ENCODE results near the gene TXNDC11. TPM values are rescaled to one million over a fixed set of nuclear protein-coding genes. Genes with fewer than 3 reads are reported as not detected.

TXNDC11 gene
- total RNA-seq, 1 donor from 2014 or later: 59.4 TPM

DNA sequence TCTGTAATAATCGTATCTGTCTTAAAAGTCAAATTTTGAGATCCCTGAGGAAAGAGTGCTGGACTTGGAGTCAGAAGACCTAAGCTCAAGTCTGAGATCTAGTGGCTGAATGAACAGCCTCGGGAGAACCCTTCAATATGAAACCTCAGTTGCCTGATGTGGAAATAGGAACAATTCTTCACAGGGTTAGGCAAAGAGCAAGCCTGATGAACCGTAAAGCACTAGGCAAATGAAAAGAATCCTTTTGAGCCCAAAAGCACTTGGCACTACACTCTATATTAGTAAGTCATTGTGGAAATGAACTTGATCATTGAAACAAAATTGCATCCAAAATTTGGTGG is 20.2 kb downstream of the TXNDC11 start:
- TF ChIP-seq CTCF (IDR thresholded peaks at IDR 0.05) (no peak), POLR2A (IDR thresholded peaks at IDR 0.05) (no peak), POLR2AphosphoS5 (IDR thresholded peaks at IDR 0.05; ENCODE audit: insufficient read depth in 1 of 2, low read depth in 1 of 2) (no peak)
- Histone ChIP-seq H3K4me3 (no peak overlapping the region), H3K36me3 (peaks cover 0 to 55% of the 10 kb centered on the region in 2 donors), H3K27me3 (no peaks in the 10 kb centered on the region), H3K9me3 (no peaks in the 10 kb centered on the region), H3K4me1 (peaks cover 6% of the 10 kb centered on the region), H3K27ac (no peak overlapping the region)
- DNase-seq (ENCODE audit: extremely low spot score in 2 of 2): no peak
- intact Hi-C loops (cut with DNase I): no loop called here

- no peak overlapping the region for H3K4me3 ChIP-seq
Observed at GRCh38 chr16:11721781-11722467, 20.7 kb downstream of the TXNDC11 start.

GRCh38 chr16:11719762-11720161 is 22.9 kb downstream of the TXNDC11 start:
- Histone ChIP-seq H3K36me3 (peaks cover 0 to 50% of the 10 kb centered on the region in 2 donors), H3K4me1 (peaks cover 14% of the 10 kb centered on the region), H3K9me3 (no peaks in the 10 kb centered on the region), H3K4me3 (no peak overlapping the region), H3K27me3 (no peaks in the 10 kb centered on the region), H3K27ac (no peak overlapping the region)
- no peak for DNase-seq (ENCODE audit: extremely low spot score in 2 of 2)
- TF ChIP-seq POLR2AphosphoS5 (IDR thresholded peaks at IDR 0.05; ENCODE audit: insufficient read depth in 1 of 2, low read depth in 1 of 2): no peak
- intact Hi-C loops (cut with DNase I): loop anchor here (5.0 to 10.0 kb wide), 2 partner anchors 62 to 185 kb away; no protein-coding TSS in a partner anchor

More at GRCh38 chr16:11721781-11722467, 20.7 kb downstream of the TXNDC11 start:
- H3K27me3 ChIP-seq: no peaks in the 10 kb centered on the region
- no peaks in the 10 kb centered on the region for H3K9me3 ChIP-seq
- intact Hi-C loops (cut with DNase I): no loop called here
- no peak for DNase-seq (ENCODE audit: extremely low spot score in 2 of 2)
- H3K4me1 ChIP-seq: peaks cover 6% of the 10 kb centered on the region
- no peak for TF ChIP-seq CTCF (IDR thresholded peaks at IDR 0.05)
- no peak for TF ChIP-seq POLR2AphosphoS5 (IDR thresholded peaks at IDR 0.05; ENCODE audit: insufficient read depth in 1 of 2, low read depth in 1 of 2)
- no peak for TF ChIP-seq POLR2A (IDR thresholded peaks at IDR 0.05)
- H3K27ac ChIP-seq: no peak overlapping the region
- peaks cover 0 to 55% of the 10 kb centered on the region in 2 donors for H3K36me3 ChIP-seq

- TF ChIP-seq POLR2A (IDR thresholded peaks at IDR 0.05) (no peak), CTCF (IDR thresholded peaks at IDR 0.05) (no peak), POLR2AphosphoS5 (IDR thresholded peaks at IDR 0.05; ENCODE audit: insufficient read depth in 1 of 2, low read depth in 1 of 2) (no peak)
- H3K4me1 ChIP-seq: peaks cover 14% of the 10 kb centered on the region
- H3K36me3 ChIP-seq: peaks cover 0 to 44% of the 10 kb centered on the region in 2 donors
- no peaks in the 10 kb centered on the region for H3K27me3 ChIP-seq
- intact Hi-C loops (cut with DNase I): loop anchor here (5.0 to 10.0 kb wide), 2 partner anchors 62 to 184 kb away; no protein-coding TSS in a partner anchor
- DNase-seq (ENCODE audit: extremely low spot score in 2 of 2): no peak
- no peaks in the 10 kb centered on the region for H3K9me3 ChIP-seq
- H3K27ac ChIP-seq: no peak overlapping the region
- H3K4me3 ChIP-seq: no peak overlapping the region
Observed at GRCh38 chr16:11719171-11719570, 23.5 kb downstream of the TXNDC11 start.

DNA sequence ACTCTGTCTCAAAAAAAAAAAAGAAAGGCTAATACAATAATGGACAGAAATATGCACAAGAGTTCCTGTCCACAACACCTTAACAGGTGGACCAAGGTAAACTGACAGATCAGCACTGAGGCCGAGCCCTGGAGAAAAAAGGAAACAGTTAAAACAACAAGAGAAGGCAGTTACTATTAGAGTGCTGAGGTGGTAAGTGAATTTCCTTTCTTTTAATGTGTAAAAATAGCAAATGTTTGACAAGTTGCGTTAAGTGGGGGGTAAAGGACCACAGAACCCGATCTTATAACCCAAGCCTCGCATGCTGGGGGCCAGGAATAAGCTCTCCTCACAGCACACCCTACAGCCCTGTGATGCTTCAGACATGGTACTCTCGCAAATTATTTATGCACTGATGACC is 24.8 kb downstream of the TXNDC11 start:
- H3K27ac ChIP-seq: no peak overlapping the region
- TF ChIP-seq CTCF (IDR thresholded peaks at IDR 0.05): no peak
- TF ChIP-seq POLR2A (IDR thresholded peaks at IDR 0.05): no peak
- TF ChIP-seq POLR2AphosphoS5 (IDR thresholded peaks at IDR 0.05; ENCODE audit: insufficient read depth in 1 of 2, low read depth in 1 of 2): no peak
- H3K4me3 ChIP-seq: no peak overlapping the region
- H3K9me3 ChIP-seq: no peaks in the 10 kb centered on the region
- peaks cover 0 to 36% of the 10 kb centered on the region in 2 donors for H3K36me3 ChIP-seq
- H3K27me3 ChIP-seq: no peaks in the 10 kb centered on the region
- no peak for DNase-seq (ENCODE audit: extremely low spot score in 2 of 2)
- H3K4me1 ChIP-seq: peaks cover 14% of the 10 kb centered on the region
- intact Hi-C loops (cut with DNase I): loop anchor here (5.0 to 10.0 kb wide), 2 partner anchors 61 to 183 kb away; no protein-coding TSS in a partner anchor

Measured in vagina (tissue), 2 donors.